GM18511 (cell line): Measurements from ENCODE around the gene TMCO2.

Source experiments
- ATAC-seq: cut with Tn5 transposase; IDR thresholded peaks from one replicate; pipeline ENCODE4 v1.9.1; 2021; ENCODE audit warnings: mild to moderate bottlenecking, moderate library complexity; ENCODE audit not compliant: unreplicated experiment

The TMCO2 gene

GRCh38 chr1:40257313-40257687, 9.6 kb downstream of the TMCO2 start:
- peak; percentile 4 for ATAC-seq

- ATAC-seq = peak; percentile 97
These were observed 10.1 kb downstream of the TMCO2 start, which contains the start of gene ZMPSTE24 for GRCh38 chr1:40257688-40258444. Gene ZMPSTE24, plus strand, starts transcription at chr1:40258236. Its CDS starts 36 bp downstream, at chr1:40258272.

DNA sequence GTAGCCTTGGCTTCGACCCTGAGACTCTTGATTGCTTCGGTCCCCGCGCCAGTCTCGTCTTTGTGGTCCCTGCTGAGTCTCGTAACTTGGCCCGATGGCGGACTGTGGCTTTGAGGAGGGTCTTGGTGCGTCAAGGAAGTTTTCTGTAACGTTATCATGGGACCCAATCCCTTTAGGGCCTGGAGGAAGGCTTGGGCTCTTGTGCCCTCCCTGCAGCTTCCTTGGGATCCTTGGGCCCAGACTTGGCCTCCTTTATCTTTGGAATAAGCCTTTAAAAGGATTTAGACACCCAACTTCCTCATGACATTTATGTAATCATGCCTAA, 10.7 kb downstream of the TMCO2 start:
- ATAC-seq = no peak

GRCh38 chr1:40264354-40264781, 16.6 kb downstream of the TMCO2 start:
- no peak for ATAC-seq

DNA sequence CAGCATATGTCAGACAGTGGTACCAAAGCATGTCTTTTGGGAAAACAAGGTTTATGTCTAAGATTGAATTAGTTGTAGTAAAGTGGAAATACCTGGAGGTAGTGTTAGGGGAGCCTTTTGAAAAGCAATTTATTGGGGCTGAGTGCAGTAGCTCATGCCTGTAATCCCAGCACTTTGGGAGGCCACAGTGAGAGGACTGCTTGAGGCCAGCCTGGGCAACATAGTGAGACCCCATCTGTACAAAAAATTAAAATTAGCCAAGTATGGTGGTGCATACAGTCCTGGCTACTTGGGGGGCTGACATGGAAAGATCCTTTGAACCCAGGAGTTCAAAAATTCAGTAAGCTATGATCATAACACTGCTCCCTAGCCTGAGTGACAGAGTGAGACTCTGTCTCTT, 17.6 kb downstream of the TMCO2 start:
- no peak for ATAC-seq

- ATAC-seq = no peak
These were observed 18.2 kb downstream of the TMCO2 start for GRCh38 chr1:40265919-40266318.

GRCh38 chr1:40266786-40267535, 19.2 kb downstream of the TMCO2 start:
- ATAC-seq = no peak

- ATAC-seq = no peak
These were observed 20.0 kb downstream of the TMCO2 start for GRCh38 chr1:40267767-40268187.

GRCh38 chr1:40268211-40268610, 20.5 kb downstream of the TMCO2 start:
- no peak for ATAC-seq

DNA sequence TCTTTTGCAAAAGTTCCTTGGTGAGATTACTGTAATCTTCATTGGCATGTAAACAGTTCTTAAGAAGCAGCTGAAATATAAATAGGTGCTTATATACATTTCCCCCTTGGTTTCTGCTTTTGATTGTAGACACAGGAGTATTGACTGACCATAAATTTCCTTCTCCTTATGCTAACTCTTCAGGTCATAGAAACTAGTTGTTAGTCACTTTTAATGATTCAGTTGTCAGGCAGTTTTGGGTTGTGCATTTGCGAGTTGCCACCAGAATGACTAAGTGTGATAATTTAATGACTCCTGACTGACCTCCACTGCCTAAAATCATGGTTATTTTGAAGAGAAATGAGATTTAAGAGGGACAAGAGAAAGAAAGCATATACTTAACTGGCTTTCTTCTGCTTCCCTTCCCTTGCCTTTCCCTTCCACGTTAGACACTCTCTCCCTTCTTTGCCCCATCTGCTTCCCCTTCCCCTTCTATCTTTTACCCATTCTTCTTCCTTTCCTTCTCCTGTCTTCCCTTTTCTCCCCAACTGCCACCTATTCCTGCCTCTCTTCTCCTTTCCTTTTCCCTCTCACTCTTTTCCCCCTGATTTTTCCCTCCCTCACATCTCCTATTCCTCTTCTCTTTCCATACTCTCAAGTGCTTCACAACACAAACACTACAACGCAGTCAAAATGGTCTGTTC, 22.6 kb downstream of the TMCO2 start:
- ATAC-seq = no peak

DNA sequence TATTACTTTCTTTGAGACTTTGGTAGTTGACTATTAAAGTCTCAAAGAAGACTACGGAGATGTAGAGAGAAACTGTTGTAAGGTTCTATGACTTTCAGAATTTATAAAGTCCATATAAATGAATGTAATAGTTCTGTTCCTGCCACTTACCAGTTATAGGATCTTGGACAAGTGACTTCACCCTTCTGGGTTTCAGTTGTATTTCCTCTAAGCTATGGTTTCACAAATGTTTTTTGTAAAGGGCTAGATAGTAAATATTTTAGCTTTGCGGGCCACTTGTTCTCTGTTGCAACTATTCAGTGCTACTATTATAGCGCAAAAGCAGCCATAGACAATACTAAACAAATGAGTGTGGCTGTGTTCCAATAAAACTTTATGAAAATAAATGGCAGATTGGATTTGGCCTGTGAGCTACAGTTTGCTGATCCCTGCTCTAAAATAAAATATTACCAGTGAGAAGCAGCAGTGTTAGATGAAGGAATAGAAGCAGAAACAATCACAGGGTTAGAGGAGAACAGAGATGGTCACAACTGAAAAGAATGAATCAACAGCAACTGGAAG, 25.0 kb downstream of the TMCO2 start:
- no peak for ATAC-seq

DNA sequence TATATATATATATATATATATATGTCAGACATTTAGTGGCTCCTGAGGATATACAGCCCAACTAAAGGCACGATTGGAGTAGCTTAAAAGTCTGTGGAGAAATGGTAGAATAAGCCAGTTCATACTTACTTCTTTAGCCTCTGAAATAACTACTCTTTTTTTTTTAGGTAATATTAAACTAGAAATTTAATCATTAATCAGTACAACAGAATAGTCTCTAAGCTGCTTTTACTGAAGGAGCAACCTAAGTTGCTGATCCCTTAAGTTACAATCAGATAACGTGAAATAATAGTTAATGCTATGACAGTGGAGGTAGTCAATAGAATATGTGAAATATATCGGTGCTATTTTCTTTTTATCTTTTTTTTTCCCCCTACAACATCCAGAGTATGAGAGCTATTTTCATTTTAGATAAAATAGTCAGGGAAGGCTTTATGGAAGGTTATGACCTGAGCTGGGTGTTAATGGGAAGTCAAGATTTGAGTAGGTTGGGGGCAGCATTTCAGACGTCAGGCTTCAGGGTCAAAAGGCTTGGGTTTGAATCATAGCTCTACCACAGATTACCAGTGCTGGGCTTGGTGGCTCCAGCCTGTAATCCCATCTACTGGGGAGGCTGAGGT, 25.9 kb downstream of the TMCO2 start:
- no peak for ATAC-seq

DNA sequence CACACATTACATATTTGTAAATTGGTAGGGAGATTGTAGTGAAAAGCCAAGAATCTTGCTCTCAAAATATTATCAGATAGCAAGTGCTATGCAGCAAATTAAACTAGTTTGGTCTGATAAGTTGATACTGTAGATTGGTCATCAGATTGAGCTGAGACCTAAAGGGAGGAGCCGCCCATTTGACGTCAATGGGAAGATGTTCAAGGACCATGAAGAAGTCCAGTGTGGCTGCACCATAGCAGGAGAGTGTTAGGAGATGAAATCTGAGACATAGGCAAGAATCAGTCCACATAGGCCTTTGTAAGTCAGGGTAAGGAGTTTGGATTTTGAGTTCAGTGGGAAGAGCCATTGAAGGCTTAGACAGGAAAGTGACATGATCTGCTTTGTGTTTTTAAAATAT, 26.6 kb downstream of the TMCO2 start:
- ATAC-seq = no peak

GRCh38 chr1:40276122-40276521, 28.4 kb downstream of the TMCO2 start:
- no peak for ATAC-seq

DNA sequence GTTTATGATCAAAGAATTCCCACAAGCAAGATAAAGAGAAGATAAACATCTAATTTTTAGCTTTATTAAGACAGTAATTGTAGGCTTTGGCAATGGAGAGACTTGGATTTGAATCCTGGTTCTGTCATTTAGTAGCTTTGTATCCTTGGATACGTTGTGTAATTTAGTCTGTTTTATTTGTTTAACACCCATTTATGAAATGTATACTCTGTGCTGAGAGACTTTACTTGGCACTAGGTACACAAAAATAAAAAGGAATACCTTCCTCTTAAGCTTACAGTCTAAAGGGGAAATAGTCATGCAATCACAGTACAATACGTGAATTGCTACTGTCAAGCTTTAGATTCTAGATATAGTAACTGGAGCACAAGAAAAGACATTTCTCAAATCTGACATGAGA, 34.1 kb downstream of the TMCO2 start:
- ATAC-seq = no peak

DNA sequence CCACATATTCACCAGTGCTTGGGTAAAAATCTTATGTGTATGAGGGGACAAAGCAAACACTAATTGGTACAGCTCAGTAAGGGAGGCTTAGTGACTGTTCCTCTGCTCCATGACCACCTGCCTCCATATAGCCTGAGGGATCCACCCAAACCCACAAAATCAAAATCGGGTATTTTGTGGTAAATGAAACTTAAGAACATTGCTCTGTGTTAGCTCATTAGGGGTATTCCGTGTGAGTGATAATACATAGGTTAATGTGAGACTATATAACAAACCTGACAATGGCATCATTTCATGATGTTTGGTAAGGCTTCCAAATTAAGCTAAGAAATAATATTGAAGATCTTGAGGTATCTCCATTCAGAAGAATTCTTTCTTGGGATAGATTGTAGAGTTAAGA, 43.6 kb downstream of the TMCO2 start:
- ATAC-seq = no peak

DNA sequence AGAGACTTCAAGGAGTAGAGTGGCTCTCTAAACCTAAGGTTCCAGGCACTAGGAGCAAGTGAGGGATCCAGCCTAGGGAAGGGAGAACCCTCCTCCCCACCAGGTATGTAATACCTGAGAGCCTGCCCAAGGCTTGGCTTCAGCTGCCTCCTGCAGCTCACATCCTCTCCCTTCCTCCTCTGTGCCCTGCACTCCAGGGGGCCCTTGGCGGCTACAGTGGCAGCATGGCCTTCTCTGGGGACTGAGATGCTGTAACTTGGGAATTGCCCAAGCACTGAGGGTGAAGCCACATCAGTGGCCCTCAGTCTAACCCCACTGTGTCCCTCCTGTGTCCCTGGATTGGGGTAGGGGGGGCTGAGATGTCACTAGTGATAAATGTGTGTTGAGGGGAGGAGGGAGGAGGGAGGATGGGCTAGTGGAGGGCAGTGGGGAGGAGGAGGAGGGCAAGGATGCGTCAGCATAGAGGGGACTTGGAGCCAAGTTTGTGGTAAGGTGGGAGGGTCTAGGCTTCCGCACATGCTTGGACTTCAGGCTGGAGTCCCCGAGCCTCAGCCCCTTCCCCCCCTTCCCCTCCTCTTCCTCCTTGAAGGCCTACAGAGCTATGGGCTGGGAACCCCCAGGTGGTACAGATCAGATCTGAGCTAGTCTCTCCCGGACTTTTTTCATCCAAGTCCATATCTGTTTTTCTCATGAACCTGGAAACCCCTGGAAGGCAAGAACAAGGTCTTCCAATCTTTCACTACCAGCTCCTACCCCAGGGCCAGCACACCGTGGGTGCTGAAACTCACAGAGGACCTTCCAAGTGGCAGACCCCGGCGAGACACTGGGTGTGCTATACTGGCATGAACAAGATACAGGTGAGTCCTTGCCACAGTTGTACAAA, 51.9 kb downstream of the TMCO2 start:
- no peak for ATAC-seq

DNA sequence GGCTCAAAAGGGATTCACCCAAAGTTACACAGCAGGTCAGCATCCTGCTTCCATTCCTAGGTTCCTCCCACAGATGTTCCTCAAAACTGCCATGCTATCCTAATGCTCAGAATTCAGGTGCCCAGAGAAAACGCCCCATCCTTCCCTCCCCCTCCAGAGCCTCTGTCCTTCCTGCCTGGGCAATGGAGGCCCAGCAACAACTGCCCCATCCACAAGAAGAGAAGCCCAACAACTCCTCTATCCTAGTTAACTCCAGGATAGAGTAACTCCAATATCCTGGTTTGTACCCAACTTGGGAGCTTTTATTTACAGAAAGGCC, 52.5 kb downstream of the TMCO2 start:
- no peak for ATAC-seq

DNA sequence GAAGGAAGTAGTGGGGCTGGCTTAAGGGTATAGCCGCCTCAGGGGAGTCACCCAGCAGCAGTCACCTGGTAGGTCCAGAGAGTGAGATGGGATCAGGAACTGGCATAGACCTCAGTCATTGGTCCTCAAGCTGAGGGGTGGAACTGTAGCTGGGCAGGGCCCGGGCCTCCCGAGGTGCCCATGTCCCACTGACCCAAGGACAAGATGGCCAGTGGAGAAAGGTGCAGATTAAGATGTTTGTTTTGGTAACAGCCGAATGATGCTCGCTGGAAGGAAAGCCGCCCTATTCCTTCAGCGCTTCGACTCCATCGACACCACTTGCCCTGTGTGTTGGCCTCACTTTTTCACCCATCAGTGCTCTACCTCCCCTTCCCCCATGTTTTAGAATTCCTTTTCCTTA, 52.9 kb downstream of the TMCO2 start:
- ATAC-seq = no peak

DNA sequence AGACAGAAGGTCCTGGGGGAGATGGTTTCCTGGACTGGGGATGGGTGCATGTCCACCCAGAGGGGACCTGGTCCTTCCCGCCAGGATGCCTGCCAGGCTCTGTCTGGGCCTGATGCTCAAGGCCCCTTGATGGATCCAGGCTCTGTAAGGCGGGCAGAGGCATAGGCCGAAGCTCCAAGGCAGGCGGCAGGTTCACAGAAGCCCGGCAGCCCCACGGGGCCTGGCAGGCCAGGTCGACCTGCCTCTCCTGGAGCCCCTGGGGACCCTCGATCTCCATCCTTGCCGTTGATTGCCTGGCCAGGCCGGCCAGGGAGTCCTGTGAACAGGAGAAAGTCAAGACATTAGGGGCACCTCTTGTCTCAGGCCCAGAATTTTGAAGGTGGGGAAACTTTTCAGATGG, 53.3 kb downstream of the TMCO2 start:
- ATAC-seq = no peak
